Caco-2 (cell line): Measurements from ENCODE around the gene ADAMTS9. TPM values are rescaled to one million over a fixed set of nuclear protein-coding genes. Genes with fewer than 3 reads are reported as not detected.

ENCODE experiments used
- BruUV-seq: library from RNA; stranded (reverse); fragments of 400-500 nt; replicated peaks from 2 replicates; lab custom pipeline; 2021; lab: Mats Ljungman, UMichigan
- CTCF ChIA-PET: fragments of 300-600 bp; sonication (Branson Sonifier 250); formaldehyde crosslinking; loops from one replicate; lab custom pipeline; 2022; ENCODE audit warnings: antibody characterized with exemption; lab: Charles Lee
- POLR2A ChIA-PET: fragments of 300-600 bp; sonication (Branson Sonifier 250); formaldehyde crosslinking; loops from one replicate; lab custom pipeline; 2022; ENCODE audit warnings: antibody characterized with exemption; lab: Charles Lee
- DNase-seq, 2 experiments: peaks; one replicate each; pipeline versions ENCODE4 v3.0.0 to v3.0.0-alpha.2; 2020 to 2022
- H3K27me3 ChIP-seq: replicated peaks from 2 replicates; pipeline ENCODE4 v1.6.0; 2011; ENCODE audit warnings: low read length; ENCODE audit not compliant: control insufficient read depth, insufficient read depth
- H3K36me3 ChIP-seq: 2 replicates; pipeline ENCODE4 v1.5.1; 2011; ENCODE audit warnings: low read length; ENCODE audit not compliant: control insufficient read depth, insufficient read depth
- H3K4me1 ChIP-seq: fragments of 250-450 bp; sonication (Bioruptor Pico); 2 replicates; pipeline ENCODE4 v1.5.1; 2020; ENCODE audit warnings: mild to moderate bottlenecking
- H3K4me3 ChIP-seq: 2 replicates; pipeline ENCODE4 v1.5.1; 2011; ENCODE audit warnings: low read depth, mild to moderate bottlenecking, control low read depth, low read length
- H3K9me3 ChIP-seq: fragments of 250-450 bp; sonication (Bioruptor Pico); 2 replicates; pipeline ENCODE4 v1.5.1; 2020; ENCODE audit warnings: mild to moderate bottlenecking, moderate library complexity
- H3K27ac Mint-ChIP-seq: one replicate; pipeline ENCODE4 v1.8.0; 2022; ENCODE audit warnings: mixed read lengths; ENCODE audit not compliant: unreplicated experiment
- H3K27me3 Mint-ChIP-seq: one replicate; pipeline ENCODE4 v1.8.0; 2022; ENCODE audit warnings: mixed read lengths; ENCODE audit not compliant: insufficient read depth, unreplicated experiment
- H3K36me3 Mint-ChIP-seq: one replicate; pipeline ENCODE4 v1.8.0; 2022; ENCODE audit warnings: mild to moderate bottlenecking, mixed read lengths; ENCODE audit not compliant: insufficient read depth, unreplicated experiment
- H3K4me1 Mint-ChIP-seq: one replicate; pipeline ENCODE4 v1.8.0; 2022; ENCODE audit warnings: low read depth, mixed read lengths; ENCODE audit not compliant: unreplicated experiment
- H3K4me3 Mint-ChIP-seq: one replicate; pipeline ENCODE4 v1.8.0; 2022; ENCODE audit warnings: mild to moderate bottlenecking, moderate library complexity, mixed read lengths; ENCODE audit not compliant: unreplicated experiment
- H3K9me3 Mint-ChIP-seq: one replicate; pipeline ENCODE4 v1.8.0; 2022; ENCODE audit warnings: mixed read lengths; ENCODE audit not compliant: unreplicated experiment
- CTCF ChIP-seq, 2 experiments: fragments of 200-600 bp in 1 of 2; IDR thresholded peaks; 1 replicate in 1 of 2; 2 replicates in 1 of 2; pipeline versions ENCODE4 v1.5.1 to v1.8.0; 2011 to 2022; ENCODE audit warnings: antibody characterized with exemption in 1 of 2, control low read depth in 1 of 2, inconsistent platforms in 1 of 2, low read depth in 1 of 2, low read length in 1 of 2, mild to moderate bottlenecking in 1 of 2, moderate library complexity in 1 of 2; ENCODE audit not compliant: insufficient read depth in 1 of 2, severe bottlenecking in 1 of 2, unreplicated experiment in 1 of 2
- intact Hi-C: fragments of 100-400 bp; cut with micrococcal nuclease; formaldehyde crosslinking; loops from one replicate; pipeline ENCODE4 v1.10.0; 2022; ENCODE audit not compliant: unreplicated experiment
- total RNA-seq: library from RNA; stranded (reverse); gene quantifications from 2 replicates; pipeline ENCODE4 v1.2.3, GENCODE V29; 2022

ADAMTS9 gene
- total RNA-seq, 1 experiment from 2014 or later = 4.0 TPM

- Histone ChIP-seq H3K4me3 (no peak overlapping the region), H3K4me1 (no peaks in the 10 kb centered on the region), H3K27me3 (no peaks in the 10 kb centered on the region), H3K9me3 (no peaks in the 10 kb centered on the region), H3K36me3 (no peaks in the 10 kb centered on the region)
- ChIA-PET POLR2A (no interaction called here), CTCF (no interaction called here)
- Mint-ChIP-seq H3K9me3 (peaks cover 6% of the 10 kb centered on the region), H3K36me3 (no peaks in the 10 kb centered on the region), H3K4me1 (no peaks in the 10 kb centered on the region), H3K27ac (no peak overlapping the region), H3K4me3 (no peak overlapping the region), H3K27me3 (no peaks in the 10 kb centered on the region)
- BruUV-seq = no TSS peak
- no peak for TF ChIP-seq CTCF (IDR thresholded peaks at IDR 0.05; ENCODE audit: insufficient read depth in 1 of 2, low read depth in 1 of 2, low read length in 1 of 2, severe bottlenecking in 1 of 2, unreplicated experiment in 1 of 2)
- intact Hi-C loops = no loop called here
- DNase-seq = no peak
Observed at GRCh38 chr3:64658001-64658400, 29.8 kb downstream of the ADAMTS9 start.

- BruUV-seq = no TSS peak
- intact Hi-C loops = no loop called here
- CTCF ChIA-PET = interaction anchor here (1.0 to 1.5 kb wide), 2 partner anchors 81 to 123 kb away, joined by 5 to 6 read pairs; no protein-coding TSS in a partner anchor
Observed at GRCh38 chr3:64656544-64656943, 31.3 kb downstream of the ADAMTS9 start.

GRCh38 chr3:64655160-64655559 is 32.6 kb downstream of the ADAMTS9 start:
- Mint-ChIP-seq H3K4me3 (no peak overlapping the region), H3K9me3 (no peaks in the 10 kb centered on the region), H3K36me3 (no peaks in the 10 kb centered on the region), H3K27ac (no peak overlapping the region), H3K4me1 (peaks cover 10% of the 10 kb centered on the region), H3K27me3 (no peaks in the 10 kb centered on the region)
- no TSS peak for BruUV-seq
- no peaks in the 10 kb centered on the region for H3K36me3 ChIP-seq
- intact Hi-C loops = no loop called here
- ChIA-PET CTCF (no interaction called here), POLR2A (no interaction called here)
- peaks cover 4% of the 10 kb centered on the region; the same call in 1 of the 2 replicates for H3K4me1 ChIP-seq
- no peak for TF ChIP-seq CTCF (IDR thresholded peaks at IDR 0.05; ENCODE audit: insufficient read depth in 1 of 2, low read depth in 1 of 2, low read length in 1 of 2, severe bottlenecking in 1 of 2, unreplicated experiment in 1 of 2)
- H3K9me3 ChIP-seq = no peaks in the 10 kb centered on the region
- no peak overlapping the region for H3K4me3 ChIP-seq
- DNase-seq = no peak
- H3K27me3 ChIP-seq = no peaks in the 10 kb centered on the region

More at GRCh38 chr3:64656544-64656943, 31.3 kb downstream of the ADAMTS9 start:
- Histone ChIP-seq H3K36me3 (no peaks in the 10 kb centered on the region), H3K4me1 (no peaks in the 10 kb centered on the region), H3K4me3 (no peak overlapping the region), H3K9me3 (no peaks in the 10 kb centered on the region), H3K27me3 (no peaks in the 10 kb centered on the region)
- Mint-ChIP-seq H3K36me3 (no peaks in the 10 kb centered on the region), H3K27ac (no peak overlapping the region), H3K4me3 (no peak overlapping the region), H3K4me1 (no peaks in the 10 kb centered on the region), H3K9me3 (no peaks in the 10 kb centered on the region), H3K27me3 (no peaks in the 10 kb centered on the region)
- no peak for TF ChIP-seq CTCF (IDR thresholded peaks at IDR 0.05; ENCODE audit: insufficient read depth in 1 of 2, low read depth in 1 of 2, low read length in 1 of 2, severe bottlenecking in 1 of 2, unreplicated experiment in 1 of 2)
- no peak for DNase-seq
- POLR2A ChIA-PET = no interaction called here
